Pulmonary artery endothelial cell (primary cell): ENCODE data around the gene DCAF4L1. TPM values are rescaled to one million over a fixed set of nuclear protein-coding genes. Genes with fewer than 3 reads are reported as not detected.
A peak's percentile ranks its signal among the peaks of the same experiment; 100 is the strongest.

Experiments used
- DNase-seq: peaks from one replicate; pipeline ENCODE4 v3.0.0-alpha.2; 2011; ENCODE audit warnings: low read depth, low spot score
- total RNA-seq: library from RNA; depleted of rRNA; stranded (reverse); fragments of >200 nt; gene quantifications from 2 replicates; pipeline ENCODE4 v1.2.3, GENCODE V29; 2014

DCAF4L1 gene
- total RNA-seq, 1 donor from 2014 or later, result 0.07 TPM

DNA sequence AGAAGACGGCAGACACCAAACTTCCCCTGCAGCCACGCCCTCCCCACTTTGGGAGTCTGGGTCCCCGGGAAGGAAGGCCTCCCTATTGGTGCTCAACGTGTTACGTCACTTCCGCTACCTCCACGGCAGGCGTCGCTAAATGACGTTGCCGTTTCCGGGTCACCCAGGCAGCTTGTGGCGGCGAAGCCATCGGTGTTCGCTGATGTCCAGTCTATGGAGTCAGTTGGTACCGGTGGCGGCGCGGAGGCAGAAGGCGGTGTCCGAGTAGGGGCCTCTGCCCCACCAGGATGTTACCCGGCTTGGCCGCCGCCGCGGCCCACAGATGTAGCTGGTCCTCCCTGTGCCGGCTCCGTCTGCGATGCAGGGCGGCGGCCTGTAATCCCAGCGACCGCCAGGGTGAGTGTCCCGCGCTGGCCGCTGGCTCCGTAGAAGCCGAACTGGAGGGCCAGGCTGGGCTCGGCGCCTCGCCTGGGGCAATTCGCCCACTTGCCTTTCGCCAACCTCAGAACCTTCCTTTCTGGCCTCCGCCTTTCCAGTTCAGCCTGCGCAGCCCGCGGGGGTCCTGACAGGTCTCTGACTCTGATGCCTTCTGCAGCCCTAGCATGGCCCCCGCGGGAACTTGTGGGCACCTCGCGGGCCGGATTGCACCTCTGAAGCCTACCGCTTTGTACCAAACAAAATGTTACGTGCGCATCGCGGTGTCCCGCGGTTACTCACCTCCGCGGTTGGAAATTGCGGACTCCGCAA lies 9.0 kb downstream of the DCAF4L1 start, which contains the start of gene SLC30A9:
Gene SLC30A9, plus strand, starts transcription at position 166 of the 747 bp plus-strand sequence. Its CDS starts 122 bp downstream, at position 288.
- DNase-seq, result peak; percentile 83

DNA sequence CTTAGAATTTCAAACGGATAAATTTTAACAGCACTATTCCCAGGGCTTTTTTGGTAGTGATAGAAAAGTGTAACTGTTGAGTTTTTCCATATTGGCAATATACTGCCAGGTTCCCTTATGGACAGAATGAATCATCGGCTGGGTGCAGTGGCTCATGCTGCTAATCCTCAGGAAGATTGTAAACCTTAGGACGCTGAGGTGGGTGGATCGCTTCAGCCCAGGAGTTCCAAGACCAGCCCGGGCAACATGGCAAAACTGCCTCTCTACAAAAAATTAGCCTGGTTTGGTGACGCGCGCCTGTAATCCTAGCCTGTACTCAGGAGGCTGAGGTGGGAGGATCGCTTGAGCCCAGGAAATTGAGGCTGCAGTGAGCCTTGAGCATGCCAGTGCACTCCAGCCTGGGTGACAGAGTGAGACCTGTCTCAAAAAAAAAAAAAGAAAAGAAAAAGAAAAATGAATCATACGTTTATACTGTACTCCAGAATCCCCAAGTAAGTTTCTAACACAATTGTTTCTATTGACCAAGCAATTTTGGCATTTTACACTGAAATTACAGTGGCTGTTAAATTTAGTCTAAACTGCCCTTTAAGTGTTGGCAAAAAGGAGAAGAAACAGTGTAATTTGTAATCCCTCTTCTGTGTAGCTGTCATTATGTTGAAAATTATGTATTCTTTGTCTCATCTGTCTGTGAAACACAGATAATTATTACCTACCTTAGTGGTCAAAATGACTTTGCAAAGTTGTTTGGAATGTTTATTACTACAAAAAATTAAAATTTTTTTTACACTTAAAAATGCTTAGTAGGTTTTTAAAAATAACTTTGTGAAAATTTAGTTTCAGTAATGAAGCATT lies 10.6 kb downstream of the DCAF4L1 start:
- DNase-seq, result no peak

DNA sequence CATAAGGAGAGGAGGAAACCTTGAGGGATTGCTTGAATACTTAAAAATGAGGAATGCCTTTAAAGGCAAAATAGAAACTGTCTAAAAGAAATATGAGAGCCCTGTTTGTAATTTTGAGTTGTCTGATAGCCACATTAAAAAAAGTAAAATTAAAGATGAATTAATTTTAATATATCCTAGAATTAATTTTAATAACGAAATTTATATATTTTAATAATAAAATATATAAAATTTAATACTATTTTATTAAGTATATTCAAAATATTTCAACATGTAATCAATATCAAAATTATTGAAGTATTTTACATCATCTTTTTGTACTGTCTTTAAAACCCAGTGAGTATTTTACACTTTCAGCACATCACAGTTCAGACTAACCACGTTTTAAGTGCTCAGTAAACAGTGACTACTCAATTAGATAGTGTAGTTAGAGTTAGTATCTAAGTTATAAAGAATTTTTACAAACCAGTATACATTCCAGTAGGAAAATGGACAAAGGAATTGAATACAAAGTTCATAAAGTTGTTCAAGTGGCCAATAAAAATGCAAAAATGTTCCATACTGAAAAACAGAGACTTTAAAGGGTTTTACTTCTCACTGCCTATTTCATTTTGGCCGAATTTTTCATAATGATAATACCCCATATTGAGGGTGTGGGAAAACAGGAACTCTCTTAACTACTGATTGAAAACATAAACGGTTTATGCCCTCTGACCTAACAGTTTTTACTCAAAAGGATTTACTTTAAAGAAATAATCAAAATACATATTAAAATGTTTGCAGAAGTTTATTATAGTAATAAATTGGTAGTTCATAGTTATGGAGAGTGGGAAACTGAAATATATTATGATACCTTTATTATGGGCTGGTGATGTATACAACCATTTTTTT lies 11.7 kb downstream of the DCAF4L1 start:
- DNase-seq, result no peak

GRCh38 chr4:41994461-41994985 lies 13.0 kb downstream of the DCAF4L1 start:
- no peak for DNase-seq

DNA sequence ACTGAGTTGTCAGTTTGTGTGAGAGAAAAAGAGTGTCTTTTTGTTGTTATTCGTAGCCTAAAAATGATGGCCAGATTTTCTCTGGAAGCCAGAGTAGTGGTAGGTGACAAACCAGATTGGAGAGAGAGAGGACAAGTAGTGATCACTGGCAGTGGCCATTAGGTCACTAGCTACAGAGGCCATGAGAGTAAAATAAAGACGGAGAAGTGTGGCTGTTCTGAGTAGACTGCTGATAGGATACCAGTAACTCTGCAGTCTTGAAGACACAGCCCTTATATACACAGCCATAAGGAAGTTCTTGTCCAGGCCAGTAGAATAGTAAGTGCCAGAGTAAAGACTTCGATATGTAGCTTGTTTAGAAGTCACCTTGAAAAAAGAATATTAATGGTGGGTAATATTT lies 16.5 kb downstream of the DCAF4L1 start:
- no peak for DNase-seq

DNA sequence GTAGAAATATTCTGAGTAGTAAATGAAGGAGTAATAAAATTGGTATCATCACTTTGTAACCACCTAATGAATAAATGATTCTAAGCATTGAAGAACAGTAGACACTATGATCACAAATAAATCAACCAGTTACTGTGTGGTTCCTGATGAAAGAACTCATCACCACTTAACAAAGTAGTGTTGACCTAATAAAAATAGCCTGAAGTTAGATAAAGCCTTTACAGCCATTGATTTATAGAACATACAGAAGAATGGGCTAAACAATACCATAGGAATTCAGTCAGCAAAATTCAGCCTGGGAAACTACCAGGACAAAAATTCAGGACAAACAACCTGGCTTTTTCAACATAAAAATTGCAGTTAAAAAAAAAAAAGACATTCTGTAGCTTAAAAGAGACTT lies 17.8 kb downstream of the DCAF4L1 start:
- no peak for DNase-seq

DNA sequence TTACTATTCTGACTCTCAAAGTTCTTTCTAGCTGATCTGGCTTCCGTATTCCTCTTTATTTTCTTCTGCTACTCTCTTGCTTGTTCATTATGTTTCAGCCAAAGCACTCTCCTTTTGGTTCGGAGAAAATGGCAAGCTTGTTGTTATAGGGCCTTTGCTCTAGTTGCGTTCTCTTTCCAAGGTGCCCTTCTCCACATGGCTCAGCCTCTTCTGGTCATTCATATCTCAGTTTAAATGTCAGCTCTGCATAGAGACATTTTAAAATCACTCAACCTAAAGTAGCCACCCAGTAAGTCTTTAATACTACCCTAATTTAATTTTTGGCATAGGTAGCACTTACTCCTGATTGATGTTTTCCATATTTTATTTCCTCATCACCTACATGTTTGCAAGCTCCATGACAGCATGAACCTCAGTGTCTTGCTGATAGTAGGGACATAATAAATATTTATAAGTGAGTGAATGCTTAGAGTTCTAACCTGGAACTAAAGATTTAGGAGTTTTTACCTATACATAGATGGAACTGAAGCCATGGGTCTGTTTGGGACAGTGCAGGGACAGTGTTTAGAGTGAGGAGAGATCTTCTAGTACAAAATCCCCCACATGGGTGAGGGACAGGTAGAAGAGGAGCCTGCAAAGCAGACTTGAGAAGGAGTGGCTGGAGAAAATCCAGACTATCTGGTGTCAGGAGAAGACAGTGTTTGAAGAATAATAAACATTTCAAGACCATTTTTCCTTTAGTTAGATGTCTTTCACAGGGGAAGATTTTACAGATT lies 26.6 kb downstream of the DCAF4L1 start:
- DNase-seq, result no peak

DNA sequence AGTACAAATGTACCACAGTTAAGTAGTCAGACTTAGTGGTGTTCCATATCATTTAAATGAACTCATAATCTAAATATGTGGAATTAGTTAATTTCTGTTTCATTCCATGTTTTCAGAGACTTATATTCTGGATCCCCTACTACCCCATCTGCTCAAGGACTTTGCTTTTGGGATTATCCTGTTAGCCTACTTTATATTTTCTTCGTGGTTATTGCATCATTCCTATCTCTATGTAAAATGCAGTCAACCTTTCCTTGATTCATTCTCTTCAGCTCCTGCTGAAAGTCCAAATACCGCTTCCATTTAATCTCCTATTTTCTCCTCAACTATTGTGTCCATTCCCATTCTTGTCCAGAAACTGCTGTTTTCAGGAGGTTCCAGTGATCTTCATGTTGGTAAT lies 33.9 kb downstream of the DCAF4L1 start:
- DNase-seq, result no peak

- DNase-seq, result no peak
Observed at GRCh38 chr4:42018451-42018850, 36.9 kb downstream of the DCAF4L1 start.

Other genes starting within 250 kb of the DCAF4L1 start
- not detected in 2 replicates for gene PHOX2B, start 233.0 kb upstream of the DCAF4L1 start, total RNA-seq
- gene TMEM33, start 46.3 kb upstream of the DCAF4L1 start, total RNA-seq, result 68.8 and 103 TPM in 2 replicates
- gene SLC30A9, start 8.8 kb downstream of the DCAF4L1 start, total RNA-seq, result 59.0 and 59.5 TPM in 2 replicates
- gene BEND4, start 170.9 kb downstream of the DCAF4L1 start, total RNA-seq, result 0.13 and 0.32 TPM in 2 replicates